Measurements from ENCODE around the gene CD24. TPM values are rescaled to one million over a fixed set of nuclear protein-coding genes. Genes with fewer than 3 reads are reported as not detected.
"Not testable (repeated sequence)": the region's sequence is repeated elsewhere in the genome, so short reads cannot be mapped to it uniquely, and the experiment has no call there.

CD24 gene
- total and polyA plus RNA-seq, 2 experiments from 2014 or later: 330 to 576 TPM

DNA sequence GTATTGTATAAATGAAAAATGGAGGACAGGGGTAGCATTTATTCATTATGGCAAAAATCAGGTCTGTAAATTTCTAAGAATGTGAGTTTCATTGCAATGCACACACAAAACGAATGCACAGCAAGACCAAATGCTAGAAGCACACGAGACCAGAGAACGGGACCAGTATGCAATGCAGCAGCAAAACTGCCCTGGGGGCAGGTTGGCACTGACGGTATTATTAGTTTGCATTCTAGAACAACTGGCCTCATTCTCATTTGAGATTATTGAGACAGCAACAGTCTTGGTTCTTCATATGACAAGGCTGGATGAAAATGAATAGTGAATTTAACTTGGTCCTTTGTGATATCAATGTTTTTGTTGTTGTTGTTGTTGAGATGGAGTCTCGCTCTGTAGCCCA, 44.5 kb upstream of the CD24 start:
- H3K27ac ChIP-seq: no peak overlapping the region
- no peaks in the 10 kb centered on the region for H4K20me1 ChIP-seq (ENCODE audit: insufficient read depth, poor library complexity, severe bottlenecking)
- DNase-seq (ENCODE audit: low spot score): no peak
- no peaks in the 10 kb centered on the region for H3K79me2 ChIP-seq
- no peak overlapping the region for H3K4me2 ChIP-seq
- no peaks in the 10 kb centered on the region for H3K9me2 ChIP-seq (replicated peaks; ENCODE audit: insufficient read depth)
- H3K4me3 ChIP-seq: no peak overlapping the region
- H3K36me3 ChIP-seq (replicated peaks; ENCODE audit: insufficient read depth, low read depth): no peaks in the 10 kb centered on the region
- H3K4me1 ChIP-seq (ENCODE audit: insufficient read depth): no peaks in the 10 kb centered on the region
- H3K9me3 ChIP-seq (ENCODE audit: low read depth): no peaks in the 10 kb centered on the region
- 93% methylated on average over 5 of the region's 5 CpGs for WGBS (ENCODE audit: low lambda C conversion rate, missing lambda C conversion rate)
- no peak for TF ChIP-seq EZH2 (IDR thresholded peaks at IDR 0.05; ENCODE audit: borderline replicate concordance)
- H3K27me3 ChIP-seq: no peaks in the 10 kb centered on the region
- H2AFZ ChIP-seq: no peak overlapping the region

DNA sequence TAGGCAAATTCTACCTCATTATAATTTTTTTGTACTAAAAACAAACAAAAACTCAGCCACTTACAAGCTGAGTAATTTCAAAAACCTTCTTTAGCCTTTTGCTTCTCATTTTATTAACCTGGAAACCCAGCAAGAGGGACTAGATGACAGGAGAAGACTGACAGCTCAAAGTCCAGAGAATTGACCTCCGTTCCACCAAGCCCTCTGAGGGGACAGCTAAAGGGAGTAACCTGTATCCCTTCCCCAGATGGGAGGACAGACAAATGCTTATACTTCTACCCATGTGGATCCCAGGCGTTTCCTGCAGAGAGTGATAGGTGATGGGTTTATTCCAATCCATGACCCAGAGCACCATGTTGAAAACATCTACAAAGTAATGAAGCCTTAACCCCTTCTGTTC, 35.0 kb upstream of the CD24 start:
- no peaks in the 10 kb centered on the region for H3K4me1 ChIP-seq (ENCODE audit: insufficient read depth)
- no peak overlapping the region for H3K4me2 ChIP-seq
- WGBS (ENCODE audit: low lambda C conversion rate, missing lambda C conversion rate): 77% methylated on average over 2 of the region's 2 CpGs
- H3K4me3 ChIP-seq: no peak overlapping the region
- no peaks in the 10 kb centered on the region for H3K9me2 ChIP-seq (replicated peaks; ENCODE audit: insufficient read depth)
- TF ChIP-seq, protein P1, sequence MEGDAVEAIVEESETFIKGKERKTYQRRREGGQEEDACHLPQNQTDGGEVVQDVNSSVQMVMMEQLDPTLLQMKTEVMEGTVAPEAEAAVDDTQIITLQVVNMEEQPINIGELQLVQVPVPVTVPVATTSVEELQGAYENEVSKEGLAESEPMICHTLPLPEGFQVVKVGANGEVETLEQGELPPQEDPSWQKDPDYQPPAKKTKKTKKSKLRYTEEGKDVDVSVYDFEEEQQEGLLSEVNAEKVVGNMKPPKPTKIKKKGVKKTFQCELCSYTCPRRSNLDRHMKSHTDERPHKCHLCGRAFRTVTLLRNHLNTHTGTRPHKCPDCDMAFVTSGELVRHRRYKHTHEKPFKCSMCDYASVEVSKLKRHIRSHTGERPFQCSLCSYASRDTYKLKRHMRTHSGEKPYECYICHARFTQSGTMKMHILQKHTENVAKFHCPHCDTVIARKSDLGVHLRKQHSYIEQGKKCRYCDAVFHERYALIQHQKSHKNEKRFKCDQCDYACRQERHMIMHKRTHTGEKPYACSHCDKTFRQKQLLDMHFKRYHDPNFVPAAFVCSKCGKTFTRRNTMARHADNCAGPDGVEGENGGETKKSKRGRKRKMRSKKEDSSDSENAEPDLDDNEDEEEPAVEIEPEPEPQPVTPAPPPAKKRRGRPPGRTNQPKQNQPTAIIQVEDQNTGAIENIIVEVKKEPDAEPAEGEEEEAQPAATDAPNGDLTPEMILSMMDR (IDR thresholded peaks at IDR 0.05; ENCODE audit: poor library complexity): no peak
- TF ChIP-seq EZH2 (IDR thresholded peaks at IDR 0.05; ENCODE audit: borderline replicate concordance) (no peak), EZH2phosphoT487 (IDR thresholded peaks at IDR 0.05; ENCODE audit: low read depth, severe bottlenecking, unreplicated experiment) (no peak)
- H4K20me1 ChIP-seq (ENCODE audit: insufficient read depth, poor library complexity, severe bottlenecking): no peaks in the 10 kb centered on the region
- no peaks in the 10 kb centered on the region for H3K27me3 ChIP-seq
- no peaks in the 10 kb centered on the region for H3K79me2 ChIP-seq
- H2AFZ ChIP-seq: no peak overlapping the region
- DNase-seq (ENCODE audit: low spot score): no peak
- no peaks in the 10 kb centered on the region for H3K36me3 ChIP-seq (replicated peaks; ENCODE audit: insufficient read depth, low read depth)
- H3K9me3 ChIP-seq (ENCODE audit: low read depth): no peaks in the 10 kb centered on the region
- no peak overlapping the region for H3K27ac ChIP-seq

DNA sequence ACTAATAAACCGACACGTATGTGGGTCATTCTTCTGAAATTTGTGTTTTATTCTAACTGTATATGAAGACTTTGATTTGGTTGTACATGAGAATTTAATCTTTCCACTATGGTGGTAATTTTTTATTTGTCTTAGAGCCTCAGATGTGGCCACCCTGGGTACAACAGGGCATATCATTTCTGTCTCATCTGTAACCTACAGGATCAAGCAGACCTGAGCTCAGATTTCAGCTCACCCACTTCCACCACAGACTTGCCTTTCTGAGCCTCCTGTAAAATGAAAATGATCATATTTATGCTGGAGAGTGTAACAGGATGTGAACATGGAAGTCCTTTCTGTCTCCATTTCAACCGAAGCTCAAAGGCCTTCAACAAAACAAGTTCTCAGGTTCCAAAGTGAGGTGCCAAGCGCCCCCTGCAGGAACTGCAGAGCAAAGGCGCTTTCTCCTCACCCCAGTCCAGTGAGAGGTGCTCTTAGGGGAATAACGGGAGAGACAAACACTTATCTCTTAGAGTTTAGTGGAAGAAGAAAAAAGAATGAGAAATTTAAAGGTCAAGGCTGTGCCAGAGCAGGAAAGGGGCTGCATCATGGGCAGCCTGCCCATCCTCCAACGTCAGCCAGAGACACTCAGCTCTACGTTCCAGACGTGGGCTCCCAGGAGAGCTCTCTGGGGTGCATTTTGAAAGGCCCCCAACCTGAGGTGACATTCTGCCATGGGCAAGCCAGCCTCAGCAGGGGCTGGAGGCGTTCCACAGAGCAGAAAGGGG, 23.0 kb upstream of the CD24 start:
- Histone ChIP-seq H4K20me1 (ENCODE audit: insufficient read depth, poor library complexity, severe bottlenecking) (no peaks in the 10 kb centered on the region), H3K27me3 (no peaks in the 10 kb centered on the region), H2AFZ (peak overlapping the region; percentile 23), H3K4me2 (peak overlapping the region; percentile 11), H3K9me3 (ENCODE audit: low read depth) (no peaks in the 10 kb centered on the region), H3K4me3 (no peak overlapping the region), H3K79me2 (no peaks in the 10 kb centered on the region), H3K9me2 (replicated peaks; ENCODE audit: insufficient read depth) (no peaks in the 10 kb centered on the region), H3K4me1 (ENCODE audit: insufficient read depth) (no peaks in the 10 kb centered on the region), H3K36me3 (replicated peaks; ENCODE audit: insufficient read depth, low read depth) (no peaks in the 10 kb centered on the region), H3K27ac (peak overlapping the region; percentile 32)
- WGBS (ENCODE audit: low lambda C conversion rate, missing lambda C conversion rate): 49% methylated on average over 10 of the region's 10 CpGs
- TF ChIP-seq, protein P1 (IDR thresholded peaks at IDR 0.05; ENCODE audit: poor library complexity): peak; percentile 82
- TF ChIP-seq EZH2phosphoT487 (IDR thresholded peaks at IDR 0.05; ENCODE audit: low read depth, severe bottlenecking, unreplicated experiment) (no peak), EZH2 (IDR thresholded peaks at IDR 0.05; ENCODE audit: borderline replicate concordance) (no peak)
- peak; percentile 76 for DNase-seq (ENCODE audit: low spot score)

- no peaks in the 10 kb centered on the region for H4K20me1 ChIP-seq (ENCODE audit: insufficient read depth, poor library complexity, severe bottlenecking)
- 91% methylated on average over 3 of the region's 3 CpGs for WGBS (ENCODE audit: low lambda C conversion rate, missing lambda C conversion rate)
- TF ChIP-seq, protein P1 (IDR thresholded peaks at IDR 0.05; ENCODE audit: poor library complexity): no peak
- TF ChIP-seq EZH2phosphoT487 (IDR thresholded peaks at IDR 0.05; ENCODE audit: low read depth, severe bottlenecking, unreplicated experiment) (no peak), EZH2 (IDR thresholded peaks at IDR 0.05; ENCODE audit: borderline replicate concordance) (no peak)
- H3K27ac ChIP-seq: no peak overlapping the region
- no peaks in the 10 kb centered on the region for H3K9me3 ChIP-seq (ENCODE audit: low read depth)
- H3K4me3 ChIP-seq: no peak overlapping the region
- no peaks in the 10 kb centered on the region for H3K4me1 ChIP-seq (ENCODE audit: insufficient read depth)
- no peak for DNase-seq (ENCODE audit: low spot score)
- no peak overlapping the region for H3K4me2 ChIP-seq
- H3K36me3 ChIP-seq (replicated peaks; ENCODE audit: insufficient read depth, low read depth): no peaks in the 10 kb centered on the region
- no peaks in the 10 kb centered on the region for H3K79me2 ChIP-seq
- H3K9me2 ChIP-seq (replicated peaks; ENCODE audit: insufficient read depth): no peaks in the 10 kb centered on the region
- H2AFZ ChIP-seq: no peak overlapping the region
- no peaks in the 10 kb centered on the region for H3K27me3 ChIP-seq
These were observed 21.1 kb upstream of the CD24 start for GRCh38 chr6:106995640-106996039.

- not testable (repeated sequence) for H2AFZ ChIP-seq
- WGBS (ENCODE audit: low lambda C conversion rate, missing lambda C conversion rate): 94% methylated on average over 3 of the region's 3 CpGs
These were observed 15.2 kb upstream of the CD24 start for GRCh38 chr6:106989737-106990136.

More at GRCh38 chr6:106989737-106990136, 15.2 kb upstream of the CD24 start:
- H3K27ac ChIP-seq; H3K4me1 ChIP-seq (ENCODE audit: insufficient read depth); H3K4me2 ChIP-seq; H3K4me3 ChIP-seq; H3K9me2 ChIP-seq (replicated peaks; ENCODE audit: insufficient read depth); H3K9me3 ChIP-seq (ENCODE audit: low read depth); DNase-seq (ENCODE audit: low spot score); H3K27me3 ChIP-seq; H3K36me3 ChIP-seq (replicated peaks; ENCODE audit: insufficient read depth, low read depth); H3K79me2 ChIP-seq; H4K20me1 ChIP-seq (ENCODE audit: insufficient read depth, poor library complexity, severe bottlenecking): not testable (repeated sequence)

All from hepatocyte (in vitro differentiated cells).